GM23338 (cell line): ENCODE measurements around the gene CHSY1. TPM values are rescaled to one million over a fixed set of nuclear protein-coding genes. Genes with fewer than 3 reads are reported as not detected.

ENCODE experiments used
- ATAC-seq: fragments of 200-7000 bp; cut with Tn5 transposase; 3 replicates; pipeline ENCODE4 v1.9.1; 2020
- DNase-seq: peaks from one replicate; pipeline ENCODE4 v3.0.0-alpha.2; 2015; ENCODE audit warnings: low spot score
- H2AFZ ChIP-seq: fragments of 200-600 bp; sonication (generic); 2 replicates; pipeline ENCODE4 v1.8.0; 2016; ENCODE audit warnings: antibody characterized with exemption, mild to moderate bottlenecking, moderate library complexity
- H3F3A ChIP-seq: fragments of 200-600 bp; sonication (generic); replicated peaks from 2 replicates; pipeline ENCODE4 v1.8.0; 2017; ENCODE audit warnings: antibody characterized with exemption, mixed run types, low read depth
- H3K27ac ChIP-seq: fragments of 200-600 bp; sonication (generic); 2 replicates; pipeline ENCODE4 v1.6.1; 2016; ENCODE audit warnings: low read depth
- H3K27me3 ChIP-seq: fragments of 200-600 bp; sonication (generic); 2 replicates; pipeline ENCODE4 v1.8.0; 2016; ENCODE audit warnings: mild to moderate bottlenecking, mixed run types, moderate library complexity; ENCODE audit not compliant: insufficient read depth
- H3K36me3 ChIP-seq: fragments of 200-600 bp; sonication (generic); 2 replicates; pipeline ENCODE4 v1.8.0; 2016; ENCODE audit warnings: mild to moderate bottlenecking; ENCODE audit not compliant: insufficient read depth
- H3K4me1 ChIP-seq: fragments of 200-600 bp; sonication (generic); 2 replicates; pipeline ENCODE4 v1.8.0; 2016; ENCODE audit warnings: mild to moderate bottlenecking, moderate library complexity; ENCODE audit not compliant: insufficient read depth
- H3K4me2 ChIP-seq: fragments of 200-600 bp; sonication (generic); 2 replicates; pipeline ENCODE4 v1.7.1; 2017; ENCODE audit warnings: mixed run types
- H3K4me3 ChIP-seq: fragments of 200-600 bp; sonication (generic); 2 replicates; pipeline ENCODE4 v1.6.1; 2016; ENCODE audit warnings: mixed run types
- H3K79me2 ChIP-seq: fragments of 200-600 bp; sonication (generic); replicated peaks from 2 replicates; pipeline ENCODE4 v1.8.0; 2017; ENCODE audit warnings: mild to moderate bottlenecking; ENCODE audit not compliant: insufficient read depth
- H3K9me2 ChIP-seq: fragments of 200-600 bp; sonication (generic); 2 replicates; pipeline ENCODE4 v1.8.0; 2017; ENCODE audit not compliant: insufficient read depth
- H4K20me1 ChIP-seq: fragments of 200-600 bp; sonication (generic); replicated peaks from 2 replicates; pipeline ENCODE4 v1.8.0; 2017; ENCODE audit warnings: mild to moderate bottlenecking; ENCODE audit not compliant: insufficient read depth
- H3K27ac Mint-ChIP-seq: 2 replicates; pipeline ENCODE4 v1.8.0; 2020; ENCODE audit warnings: inconsistent platforms, mild to moderate bottlenecking, moderate library complexity, mixed read lengths
- H3K27me3 Mint-ChIP-seq: 3 replicates; pipeline ENCODE4 v1.8.0; 2022; ENCODE audit warnings: low read depth, mild to moderate bottlenecking, moderate library complexity, mixed read lengths, inconsistent platforms; ENCODE audit not compliant: insufficient read depth, poor library complexity
- H3K36me3 Mint-ChIP-seq: 3 replicates; pipeline ENCODE4 v1.8.0; 2021; ENCODE audit warnings: low read depth, mild to moderate bottlenecking, inconsistent platforms, moderate library complexity, mixed read lengths
- H3K4me1 Mint-ChIP-seq: 3 replicates; pipeline ENCODE4 v1.8.0; 2020; ENCODE audit warnings: mild to moderate bottlenecking, inconsistent platforms, mixed read lengths
- H3K4me3 Mint-ChIP-seq: 3 replicates; pipeline ENCODE4 v1.8.0; 2021; ENCODE audit warnings: moderate library complexity, mild to moderate bottlenecking, inconsistent platforms, mixed read lengths
- H3K9me3 Mint-ChIP-seq: 3 replicates; pipeline ENCODE4 v1.8.0; 2020; ENCODE audit warnings: moderate library complexity, mild to moderate bottlenecking, inconsistent platforms, mixed read lengths
- CTCF ChIP-seq, 2 experiments: fragments of 200-600 bp in 1 of 2; sonication (generic) in 1 of 2; conservative IDR thresholded peaks; 2 replicates each; pipeline versions ENCODE4 v1.5.1 to v1.6.1; 2016 to 2017; ENCODE audit warnings: antibody characterized with exemption in 2 of 2, low read depth in 2 of 2, mild to moderate bottlenecking in 2 of 2, moderate library complexity in 1 of 2
- ETS1 ChIP-seq: IDR thresholded peaks from 2 replicates; pipeline ENCODE4 v1.6.1; 2016; ENCODE audit warnings: antibody characterized with exemption
- EZH2 ChIP-seq: fragments of 200-600 bp; sonication (generic); IDR thresholded peaks from one replicate; pipeline ENCODE4 v1.8.0; 2017; ENCODE audit warnings: antibody characterized with exemption, mild to moderate bottlenecking, low read depth; ENCODE audit not compliant: unreplicated experiment
- NANOG ChIP-seq: IDR thresholded peaks from 2 replicates; pipeline ENCODE4 v1.6.1; 2016; ENCODE audit warnings: antibody characterized with exemption, borderline replicate concordance
- STAT1 ChIP-seq: IDR thresholded peaks from one replicate; pipeline ENCODE4 v1.6.1; 2016; ENCODE audit warnings: antibody characterized with exemption; ENCODE audit not compliant: unreplicated experiment
- polyA plus RNA-seq: library from polyadenylated mRNA; unstranded; fragments of >200 nt; fragmentation: Nextera tagmentation; extraction: Ambion mirVana; gene quantifications from 2 replicates; pipeline ENCODE4 v1.2.1, GENCODE V29; 2016
- total RNA-seq: library from RNA; depleted of rRNA; stranded (reverse); fragments of >200 nt; shearing (Covaris generic); gene quantifications from 2 replicates; pipeline ENCODE4 v1.2.3, GENCODE V29; 2014

CHSY1 gene
- total and polyA plus RNA-seq, 2 experiments from 2014 or later: 9.8 to 47.7 TPM

- H3K9me2 ChIP-seq: no peaks in the 10 kb centered on the region
- H3K4me2 ChIP-seq: peak overlapping the region; percentile 76
- Mint-ChIP-seq H3K27me3 (peaks cover 24% of the 10 kb centered on the region), H3K36me3 (no peaks in the 10 kb centered on the region), H3K9me3 (peaks cover 10% of the 10 kb centered on the region), H3K4me3 (peak overlapping the region; percentile 61), H3K4me1 (peaks cover 30% of the 10 kb centered on the region), H3K27ac (no peak overlapping the region)
- TF ChIP-seq ETS1 (no peak), NANOG (no peak), EZH2 (no peak)
- no peaks in the 10 kb centered on the region for H3F3A ChIP-seq
- ATAC-seq (no peak), DNase-seq (no peak)
- peaks cover 15% of the 10 kb centered on the region; the same call in 1 of the 2 replicates for H3K4me1 ChIP-seq
- H4K20me1 ChIP-seq: no peaks in the 10 kb centered on the region
- H3K36me3 ChIP-seq: no peaks in the 10 kb centered on the region
- no peak overlapping the region for H2AFZ ChIP-seq
- no peak overlapping the region for H3K27ac ChIP-seq
- H3K27me3 ChIP-seq: peaks cover 19% of the 10 kb centered on the region
- no peaks in the 10 kb centered on the region for H3K79me2 ChIP-seq
- peak overlapping the region; percentile 52 for H3K4me3 ChIP-seq
Observed at GRCh38 chr15:101131489-101132389, 120.1 kb downstream of the CHSY1 start.

- no peak for ATAC-seq
- H3K9me2 ChIP-seq: no peaks in the 10 kb centered on the region
- 0 out of 2 replicates have a peak, but pooled peaks cover 3% of the 10 kb centered on the region for H3F3A ChIP-seq
- no peaks in the 10 kb centered on the region for H4K20me1 ChIP-seq
- H3K4me1 ChIP-seq: peaks cover 19% of the 10 kb centered on the region; the same call in 1 of the 2 replicates
- Mint-ChIP-seq H3K4me1 (peaks cover 33% of the 10 kb centered on the region), H3K36me3 (no peaks in the 10 kb centered on the region), H3K9me3 (peaks cover 10% of the 10 kb centered on the region), H3K27me3 (peaks cover 22% of the 10 kb centered on the region), H3K4me3 (no peak overlapping the region), H3K27ac (no peak overlapping the region)
- peaks cover 19% of the 10 kb centered on the region for H3K27me3 ChIP-seq
- no peak overlapping the region for H3K27ac ChIP-seq
- no peak overlapping the region for H3K4me3 ChIP-seq
- no peaks in the 10 kb centered on the region for H3K79me2 ChIP-seq
- H3K36me3 ChIP-seq: no peaks in the 10 kb centered on the region
- no peak for DNase-seq
- H2AFZ ChIP-seq: no peak overlapping the region
- TF ChIP-seq ETS1 (no peak), NANOG (no peak), STAT1 (no peak), CTCF (conservative IDR thresholded peaks at IDR 0.05; ENCODE audit: low read depth in 2 of 2) (no peak)
- H3K4me2 ChIP-seq: no peak overlapping the region
Observed at GRCh38 chr15:101129851-101130380, 121.9 kb downstream of the CHSY1 start.
